Activated gamma-delta T cell (primary cell): ENCODE results near the gene FBXL14.

Source experiments
- DNase-seq: peaks from one replicate; lab custom pipeline; 2025; lab: John Stamatoyannopoulos, UW

FBXL14 gene

GRCh38 chr12:1533602-1534304 is 60.6 kb downstream of the FBXL14 start:
- no peak for DNase-seq

- no peak for DNase-seq
Measured at GRCh38 chr12:1533205-1533601, 61.2 kb downstream of the FBXL14 start.

GRCh38 chr12:1532375-1533165 is 61.8 kb downstream of the FBXL14 start:
- DNase-seq = no peak

- no peak for DNase-seq
Measured at GRCh38 chr12:1531654-1532374, 62.6 kb downstream of the FBXL14 start.

GRCh38 chr12:1531153-1531653 is 63.2 kb downstream of the FBXL14 start:
- DNase-seq = no peak

- no peak for DNase-seq
Measured at GRCh38 chr12:1530592-1531152, 63.7 kb downstream of the FBXL14 start.

GRCh38 chr12:1529862-1530591 is 64.4 kb downstream of the FBXL14 start:
- DNase-seq = no peak

- no peak for DNase-seq
Measured at GRCh38 chr12:1529228-1529861, 65.0 kb downstream of the FBXL14 start.

GRCh38 chr12:1528791-1529190 is 65.6 kb downstream of the FBXL14 start:
- no peak for DNase-seq

- no peak for DNase-seq
Measured at GRCh38 chr12:1527789-1528188, 66.6 kb downstream of the FBXL14 start.

- no peak for DNase-seq
Measured at GRCh38 chr12:1525858-1526257, 68.5 kb downstream of the FBXL14 start.

GRCh38 chr12:1523558-1524050 is 70.8 kb downstream of the FBXL14 start:
- no peak for DNase-seq

- no peak for DNase-seq
Measured at GRCh38 chr12:1523046-1523445, 71.3 kb downstream of the FBXL14 start.

- no peak for DNase-seq
Measured at GRCh38 chr12:1519642-1520041, 74.7 kb downstream of the FBXL14 start.

- no peak for DNase-seq
Measured at GRCh38 chr12:1518591-1519516, 75.5 kb downstream of the FBXL14 start.

- no peak for DNase-seq
Measured at GRCh38 chr12:1517734-1518525, 76.5 kb downstream of the FBXL14 start.

GRCh38 chr12:1517007-1517406 is 77.4 kb downstream of the FBXL14 start:
- DNase-seq = no peak
